Umbilical cord (tissue), 2 donors: ENCODE measurements around the gene IRF8. TPM values are rescaled to one million over a fixed set of nuclear protein-coding genes. Genes with fewer than 3 reads are reported as not detected.
"Not testable (repeated sequence)": the region's sequence is repeated elsewhere in the genome, so short reads cannot be mapped to it uniquely, and the experiment has no call there.

Source experiments
- DNase-seq: peaks from one replicate; pipeline ENCODE4 v3.0.0-alpha.2; 2015; ENCODE audit warnings: low spot score
- total RNA-seq: library from RNA; depleted of rRNA; stranded (reverse); fragments of >200 nt; gene quantifications from one replicate; pipeline ENCODE4 v1.2.3, GENCODE V29; 2014; ENCODE audit warnings: low replicate concordance; ENCODE audit not compliant: insufficient read depth

Gene IRF8
- total RNA-seq, 1 donor from 2014 or later, result 19.5 TPM

DNA sequence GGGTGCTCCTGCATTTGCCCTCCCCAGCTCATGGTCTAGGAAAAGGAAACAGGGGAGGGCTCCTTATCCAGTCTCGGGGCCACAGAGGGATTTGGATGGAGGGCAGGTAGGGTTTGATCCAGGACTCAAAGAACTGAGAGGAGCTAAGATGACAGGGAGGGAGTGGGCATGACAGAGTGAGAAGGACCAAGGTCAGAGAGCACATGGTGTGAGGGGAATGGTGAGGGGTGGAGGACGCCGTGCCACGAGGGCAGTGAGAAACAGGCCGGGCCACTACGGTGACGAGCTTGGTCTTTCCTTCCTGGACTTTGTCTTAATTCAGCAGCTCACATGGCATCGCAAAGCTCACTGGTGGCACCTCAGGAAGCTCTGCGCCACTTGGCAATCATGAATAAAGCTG lies 35.2 kb downstream of the IRF8 start:
- DNase-seq, result no peak

DNA sequence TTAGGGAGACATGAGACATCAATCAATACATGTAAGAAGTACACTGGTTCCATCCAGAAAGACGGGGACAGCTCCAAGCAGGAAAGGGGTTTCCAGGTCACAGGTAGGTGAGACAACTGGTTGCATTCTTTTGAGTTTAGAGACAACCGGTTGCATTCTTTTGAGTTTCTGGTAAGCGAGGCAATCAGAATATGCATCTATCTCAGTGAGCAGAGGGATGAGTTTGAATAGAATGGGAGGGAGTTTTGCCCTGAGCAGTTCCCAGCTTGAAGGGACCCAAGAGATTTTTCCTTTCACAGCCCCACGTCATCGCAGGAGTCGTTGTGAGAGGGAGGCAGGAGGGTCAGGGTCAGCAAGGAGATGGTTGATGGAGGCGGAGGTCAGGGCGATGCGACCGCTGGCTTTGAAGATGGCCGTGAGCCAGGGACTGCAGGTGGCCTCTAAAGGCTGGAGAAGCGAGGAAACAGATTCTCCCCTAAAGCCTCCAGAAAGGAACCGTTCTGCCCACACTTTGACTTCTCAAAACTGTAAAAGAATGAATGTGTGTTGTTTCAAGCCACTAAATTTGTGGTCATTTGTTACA lies 36.5 kb downstream of the IRF8 start:
- no peak for DNase-seq

DNA sequence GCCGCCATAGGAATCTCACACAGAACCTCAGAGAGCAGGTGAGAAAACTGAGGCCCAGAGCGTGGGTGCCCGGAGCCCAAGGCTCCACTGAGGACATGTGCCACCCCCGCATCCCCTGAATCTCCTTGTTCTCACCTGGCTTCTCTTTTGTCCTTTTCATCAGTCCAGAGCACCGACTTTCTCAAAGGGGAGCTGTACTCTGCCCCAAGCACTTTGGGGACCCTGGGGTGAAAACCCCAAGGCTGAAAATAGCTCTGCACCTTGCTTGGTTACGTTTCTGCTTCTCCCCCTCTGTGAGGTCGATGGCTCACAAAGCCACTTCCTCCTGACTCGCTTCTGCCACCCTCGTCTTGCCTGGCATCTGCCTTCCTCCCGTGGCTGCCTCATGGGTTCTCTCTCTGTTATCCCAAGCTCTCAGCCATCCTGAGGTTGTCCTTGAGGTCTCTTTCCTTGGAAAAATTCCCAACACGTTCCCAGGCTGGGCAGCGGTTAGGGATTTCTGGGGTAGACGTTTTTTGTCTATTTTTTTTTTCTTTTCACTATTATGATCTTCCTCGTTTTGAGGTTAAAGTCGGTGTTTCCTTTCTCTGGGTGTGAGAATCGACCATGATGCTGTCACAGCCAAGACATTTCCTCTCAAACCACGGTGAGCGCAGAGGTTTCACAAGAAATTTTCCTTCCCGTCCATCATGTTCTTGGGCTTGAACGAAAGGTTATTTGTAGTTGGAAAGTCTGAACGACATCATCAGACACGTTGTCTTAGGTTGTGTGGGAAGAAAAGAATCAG lies 37.2 kb downstream of the IRF8 start:
- no peak for DNase-seq

DNA sequence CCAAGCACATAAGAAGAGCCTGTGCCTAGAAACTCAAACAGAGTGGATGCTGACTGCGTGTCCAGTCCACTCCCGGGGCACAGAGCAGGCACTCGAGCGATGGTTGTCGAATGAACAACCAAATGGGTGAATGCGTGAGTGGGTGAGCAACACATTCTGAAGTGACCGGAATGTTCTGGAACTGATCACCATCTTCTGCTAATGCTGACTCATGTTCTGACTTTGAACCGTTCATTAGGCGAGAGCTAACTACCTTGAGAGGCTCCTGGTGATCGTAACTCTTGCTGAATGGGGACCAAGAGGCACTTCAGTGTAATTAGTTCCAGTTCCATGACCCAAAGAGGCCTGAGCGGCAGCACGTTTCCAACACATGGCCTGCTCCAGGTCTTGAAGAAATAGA lies 37.9 kb downstream of the IRF8 start:
- DNase-seq, result no peak

DNA sequence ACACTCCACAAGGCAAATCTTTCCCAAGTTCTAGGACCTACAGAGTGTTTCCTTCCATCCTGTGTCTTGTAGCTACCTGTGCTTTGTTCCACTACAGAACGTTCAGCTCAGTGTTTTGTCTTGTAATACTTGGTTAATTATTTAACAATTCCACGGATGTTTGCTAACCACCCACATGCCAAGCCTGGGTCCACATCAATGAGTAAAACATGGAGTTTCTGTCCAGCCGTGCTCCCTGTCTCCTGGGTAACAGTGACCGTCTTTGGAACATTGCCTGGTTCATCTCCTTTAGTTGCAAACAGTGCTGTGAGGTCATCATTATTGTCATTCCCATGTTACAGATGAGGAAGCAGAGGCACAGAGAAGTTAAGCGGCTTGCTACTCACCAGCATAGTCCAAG lies 41.3 kb downstream of the IRF8 start:
- DNase-seq, result no peak

DNA sequence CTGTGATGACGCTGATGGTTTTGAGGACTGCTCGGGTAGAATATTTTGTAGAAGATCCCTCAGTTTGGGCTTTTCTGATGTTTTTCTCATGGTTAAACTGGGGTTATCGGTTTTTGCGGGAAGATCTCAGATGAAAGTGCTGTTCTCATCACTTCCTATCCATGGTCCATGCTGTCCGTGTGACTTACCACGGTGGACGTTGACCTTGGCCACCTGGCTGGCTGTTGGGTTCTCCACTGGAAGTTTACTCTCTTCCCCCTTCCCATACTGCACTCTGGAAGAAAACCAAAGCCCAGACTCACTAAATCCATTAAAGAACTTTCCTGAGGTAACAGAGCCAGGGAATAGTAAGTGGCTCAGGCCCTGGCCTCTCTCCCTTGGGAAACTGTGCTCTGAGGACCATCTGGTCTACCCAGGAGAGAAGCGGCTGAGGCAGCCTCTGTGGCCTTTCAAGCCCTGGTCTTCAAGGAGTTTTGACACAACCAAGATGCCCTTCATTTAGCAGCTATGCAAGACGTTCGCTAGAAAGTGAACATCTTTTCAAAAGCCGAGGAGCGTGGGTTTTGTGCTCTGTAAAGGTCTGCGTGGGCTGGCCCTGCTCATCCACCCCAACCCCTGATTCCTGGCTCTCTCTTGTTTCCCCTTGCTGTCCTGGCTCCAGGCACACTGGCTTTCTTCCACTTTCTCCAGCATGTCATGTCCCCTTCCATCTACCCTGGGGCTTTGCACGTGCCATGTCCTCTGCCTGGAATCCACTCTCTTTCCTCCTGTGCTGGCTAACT lies 43.1 kb downstream of the IRF8 start:
- no peak for DNase-seq

DNA sequence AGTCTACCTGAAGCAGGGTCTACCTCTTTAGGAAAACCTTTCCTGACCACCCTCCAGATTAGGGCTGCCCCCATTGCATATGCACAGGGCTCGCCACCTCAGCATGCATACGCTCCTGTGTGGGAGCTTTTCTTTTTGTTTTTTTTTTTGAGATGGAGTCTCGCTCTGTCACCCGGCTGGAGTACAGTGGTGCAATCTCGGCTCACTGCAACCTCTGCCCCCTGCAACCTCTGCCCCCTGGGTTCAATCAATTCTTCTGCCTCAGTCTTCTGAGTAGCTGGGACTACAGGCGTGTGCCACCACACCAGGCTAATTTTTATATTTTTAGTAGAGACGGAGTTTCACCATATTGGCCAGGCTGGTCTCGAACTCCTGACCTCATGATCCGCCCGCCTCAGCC lies 43.7 kb downstream of the IRF8 start:
- not testable (repeated sequence) for DNase-seq

DNA sequence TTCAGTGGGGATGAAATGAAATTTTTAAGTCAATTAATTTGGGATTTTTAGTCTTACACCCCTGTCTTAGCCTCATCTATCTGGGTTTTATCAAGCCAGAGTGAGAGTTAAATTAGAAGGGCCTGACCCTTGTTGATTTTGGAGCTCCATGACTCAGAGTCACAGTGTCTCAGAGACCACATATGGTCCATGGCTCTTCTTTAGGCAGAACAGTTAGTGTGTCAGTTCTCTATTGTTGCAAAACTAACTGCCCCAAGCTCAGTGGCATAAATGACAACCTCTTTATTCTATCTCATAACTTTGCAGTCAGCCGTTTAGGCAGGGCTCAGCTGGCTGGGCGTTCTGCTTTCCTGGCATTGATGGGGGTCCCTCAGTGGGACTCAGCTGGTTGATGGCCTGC lies 44.7 kb downstream of the IRF8 start:
- no peak for DNase-seq

DNA sequence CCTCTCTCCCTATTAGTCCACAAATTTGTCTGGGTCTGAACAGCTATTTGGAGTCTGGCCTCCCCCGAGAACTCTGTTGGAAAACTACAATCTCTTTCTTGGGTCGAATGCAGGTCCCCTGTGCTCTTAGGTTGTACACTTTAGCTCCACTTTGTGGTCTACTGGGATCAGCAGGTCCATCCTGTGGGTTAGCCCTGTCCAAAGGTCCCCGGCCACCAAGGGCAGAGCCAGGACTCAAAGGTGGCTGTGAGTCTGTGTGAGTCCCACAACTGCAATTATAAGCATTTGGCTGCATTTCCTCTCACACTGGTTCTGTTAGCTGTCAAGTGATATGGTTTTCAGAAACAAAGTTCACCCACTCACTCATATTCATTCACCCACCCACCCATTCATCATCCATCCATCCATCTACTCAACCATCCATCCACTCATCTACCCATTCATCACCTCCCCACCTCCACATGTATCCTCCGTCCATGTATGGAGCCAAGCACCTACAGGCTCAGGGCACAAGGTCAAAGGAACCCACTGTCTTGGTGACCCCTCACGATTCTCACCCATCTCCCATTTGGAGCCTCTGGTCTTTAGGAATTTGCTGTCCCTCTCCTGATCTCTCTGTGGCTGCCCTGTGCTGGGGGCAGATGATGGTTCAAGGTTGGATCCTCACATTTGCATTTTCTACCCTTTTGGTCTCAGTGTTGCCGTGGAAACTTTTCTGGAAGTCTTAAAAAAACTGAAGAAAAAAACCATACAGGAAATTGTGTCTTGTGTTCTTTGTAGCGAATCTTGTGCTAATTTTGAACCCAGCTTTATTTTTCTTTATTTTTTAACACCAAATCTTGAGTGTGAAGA lies 45.8 kb downstream of the IRF8 start:
- no peak for DNase-seq

DNA sequence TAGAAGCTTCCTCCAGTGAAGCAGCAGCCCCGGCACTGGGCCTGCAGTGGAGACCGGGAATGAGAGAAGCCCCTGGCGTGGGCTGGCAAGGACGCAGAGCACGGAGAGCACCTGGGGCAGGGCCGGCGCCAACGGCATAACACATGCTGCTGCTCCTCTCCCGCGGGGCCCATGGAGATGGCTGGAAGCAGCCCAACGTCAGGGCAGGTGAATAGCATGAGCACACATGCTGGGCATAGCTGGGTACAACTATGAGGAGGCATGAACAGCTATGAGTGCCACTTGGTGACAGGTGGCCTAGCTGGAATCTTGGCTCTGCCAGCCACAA lies 46.4 kb downstream of the IRF8 start:
- DNase-seq, result no peak

DNA sequence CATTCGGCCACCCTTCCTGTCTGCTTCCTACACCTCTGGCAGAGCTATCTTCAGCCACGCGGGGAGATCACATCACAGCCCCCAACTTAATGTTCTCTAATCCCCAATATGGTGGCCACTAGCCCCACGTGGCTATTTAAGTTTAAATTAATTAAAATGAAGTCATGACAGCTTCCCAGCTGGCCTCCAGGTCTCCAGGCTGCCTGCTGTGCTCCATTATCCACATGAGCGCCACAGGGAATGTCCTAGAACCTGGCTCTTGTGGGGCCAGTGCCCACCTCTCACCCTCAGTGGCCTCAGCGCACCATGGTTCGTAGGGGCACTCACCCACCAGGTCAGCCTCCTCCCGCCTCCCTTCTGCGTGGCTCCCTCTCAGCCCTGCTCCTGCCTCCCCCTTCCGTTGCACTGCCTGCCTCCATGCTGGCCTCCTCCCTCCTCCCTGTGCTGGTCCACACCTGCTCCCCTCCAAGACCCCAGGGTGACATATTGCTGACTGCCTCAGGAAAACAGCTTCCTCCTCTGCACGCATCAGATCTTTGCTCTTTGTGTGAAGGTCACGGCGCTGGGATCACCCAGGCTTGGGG lies 47.7 kb downstream of the IRF8 start:
- no peak for DNase-seq

DNA sequence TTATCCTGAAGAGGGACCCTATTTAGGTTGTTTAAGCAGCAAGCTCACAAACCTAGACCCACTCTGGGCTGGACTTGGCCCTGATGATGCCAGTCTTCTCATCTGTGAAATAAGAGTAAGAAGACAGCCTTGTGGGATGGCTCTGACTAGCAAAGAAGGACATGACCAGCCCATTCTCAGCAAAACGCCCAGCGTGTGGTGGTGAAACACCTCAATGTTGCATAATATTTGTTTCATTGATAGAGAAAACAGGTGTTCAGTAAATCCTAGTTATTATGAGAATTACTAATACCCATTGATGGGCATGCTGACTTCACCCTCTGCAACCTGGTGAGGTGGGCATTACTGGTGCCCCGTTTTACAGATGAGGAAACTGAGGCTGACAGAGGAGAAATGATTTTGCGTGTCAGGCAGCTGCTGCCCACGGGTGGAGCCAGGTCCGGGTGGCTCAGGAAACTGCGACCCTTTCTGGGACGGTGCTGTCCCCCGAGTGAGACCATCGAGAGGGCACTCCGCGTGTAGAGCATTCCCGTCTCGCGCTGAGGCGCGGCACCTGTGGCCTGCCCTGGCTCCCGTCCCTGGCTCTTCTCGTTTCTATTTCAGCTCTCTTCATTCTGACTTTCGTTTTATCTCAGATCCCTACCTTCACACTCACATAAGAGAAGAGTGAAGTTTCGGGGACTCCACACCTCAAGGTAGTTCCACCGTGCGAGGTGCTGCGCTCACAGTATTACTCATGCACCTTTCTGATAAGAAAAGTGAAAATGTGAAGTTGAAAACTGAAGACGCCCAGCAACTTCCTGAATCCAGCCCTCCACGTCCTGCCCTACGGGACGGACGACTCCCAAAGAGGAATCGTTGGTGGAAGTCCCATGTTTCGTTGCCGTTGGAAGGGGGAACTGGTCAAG lies 48.5 kb downstream of the IRF8 start:
- no peak for DNase-seq

DNA sequence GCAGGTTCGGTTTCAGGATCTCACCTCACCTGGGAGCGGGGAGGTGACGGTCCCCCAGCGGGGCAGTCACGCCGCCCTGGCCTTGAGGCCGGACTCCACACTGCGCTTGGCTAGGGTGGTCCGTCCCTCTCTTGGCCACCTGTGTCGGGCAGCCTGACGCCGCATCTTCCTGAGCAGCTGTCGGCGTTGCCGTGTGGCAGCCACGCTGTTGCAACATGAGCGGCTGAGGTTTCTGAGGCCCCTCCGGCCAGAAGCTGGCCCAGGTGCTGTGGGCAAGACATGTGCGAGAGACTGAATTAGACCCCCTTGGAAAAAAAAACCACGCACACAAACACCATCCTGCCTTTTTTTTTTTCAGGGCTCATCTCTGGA lies 49.2 kb downstream of the IRF8 start:
- DNase-seq, result no peak

DNA sequence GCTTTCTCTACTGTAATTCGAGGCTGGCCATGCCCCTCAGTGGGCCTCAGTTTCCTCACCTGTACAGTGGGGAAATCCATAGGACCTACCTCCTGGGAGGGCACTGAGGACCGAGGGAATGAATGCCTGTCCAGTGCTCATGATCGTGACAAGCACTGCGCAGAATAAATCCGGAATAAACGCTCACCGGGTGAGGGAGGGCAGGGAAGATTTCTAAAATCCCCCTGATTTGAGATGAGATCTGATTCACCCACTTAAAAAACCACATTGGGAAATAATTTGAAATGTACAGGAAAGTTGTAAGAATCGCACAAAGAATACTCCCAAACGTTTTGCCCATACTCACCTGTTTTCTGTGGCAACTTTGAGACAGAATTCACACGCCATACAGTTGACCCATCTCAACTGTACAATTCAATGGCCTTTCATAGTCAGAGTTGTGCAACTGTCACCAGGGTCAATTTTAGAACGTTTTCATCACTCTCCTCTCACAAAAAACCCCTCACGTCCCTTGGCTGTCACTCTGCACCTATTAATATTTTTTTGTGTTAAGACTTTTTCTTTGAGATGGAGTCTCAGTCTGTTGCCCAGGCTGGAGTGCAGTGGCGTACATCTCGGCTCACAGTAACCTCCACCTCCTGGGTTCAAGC lies 49.8 kb downstream of the IRF8 start:
- no peak for DNase-seq

DNA sequence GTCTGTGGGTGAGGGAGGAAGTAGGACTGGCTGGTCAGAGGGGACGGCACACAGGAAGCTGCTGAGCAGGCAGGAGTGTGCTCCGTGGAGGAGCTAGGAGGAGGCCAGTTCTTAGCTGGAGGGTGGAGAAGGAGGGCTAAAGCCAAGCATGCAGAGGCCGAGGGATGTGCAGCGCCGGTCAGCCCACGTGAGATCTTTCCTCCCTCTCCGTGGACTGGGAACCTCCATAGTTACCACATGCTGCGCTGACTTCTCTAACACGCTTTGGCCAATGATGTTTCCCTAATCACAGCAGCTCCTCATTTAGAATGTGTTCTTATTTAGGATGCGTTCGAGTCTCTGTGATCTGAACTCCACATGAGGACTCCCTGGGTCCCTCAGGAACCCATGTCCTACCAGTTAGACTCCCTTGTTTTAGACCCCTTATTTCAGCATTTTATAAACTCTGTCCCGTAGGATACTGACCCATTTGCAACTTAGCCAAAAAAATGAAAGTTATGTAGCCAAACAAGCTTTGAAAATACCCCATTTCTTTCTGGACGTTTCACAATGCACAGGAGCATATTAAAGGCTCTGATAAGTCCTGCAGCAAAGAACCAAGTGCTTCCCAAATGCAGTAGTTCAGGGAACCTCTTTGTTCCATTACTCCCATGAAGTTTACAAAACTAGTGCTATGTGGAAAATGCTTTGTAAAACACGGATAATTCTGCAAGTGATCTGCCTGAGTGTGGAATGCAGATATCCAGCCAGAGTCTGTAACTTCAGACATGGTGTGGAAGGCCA lies 51.4 kb downstream of the IRF8 start:
- no peak for DNase-seq

DNA sequence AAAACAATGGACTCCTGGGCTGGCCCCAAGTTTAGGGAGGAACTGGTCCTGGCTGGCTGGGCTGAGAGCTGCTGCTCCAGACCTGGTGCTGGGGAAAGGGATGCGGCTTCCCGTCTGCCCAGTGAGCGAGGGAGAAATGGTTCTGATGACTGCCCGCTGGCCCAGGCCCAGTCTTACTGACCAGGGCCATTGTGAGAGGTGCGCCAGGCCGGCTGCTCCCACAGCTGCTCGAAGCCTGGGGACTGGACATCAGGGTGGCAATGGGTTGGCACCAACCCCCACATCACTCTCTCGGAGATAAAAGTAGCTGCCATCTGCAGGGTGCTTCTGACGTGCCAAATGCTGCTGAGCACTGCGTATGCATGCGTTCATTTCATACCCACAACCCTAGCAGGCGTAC lies 53.2 kb downstream of the IRF8 start:
- DNase-seq, result no peak

DNA sequence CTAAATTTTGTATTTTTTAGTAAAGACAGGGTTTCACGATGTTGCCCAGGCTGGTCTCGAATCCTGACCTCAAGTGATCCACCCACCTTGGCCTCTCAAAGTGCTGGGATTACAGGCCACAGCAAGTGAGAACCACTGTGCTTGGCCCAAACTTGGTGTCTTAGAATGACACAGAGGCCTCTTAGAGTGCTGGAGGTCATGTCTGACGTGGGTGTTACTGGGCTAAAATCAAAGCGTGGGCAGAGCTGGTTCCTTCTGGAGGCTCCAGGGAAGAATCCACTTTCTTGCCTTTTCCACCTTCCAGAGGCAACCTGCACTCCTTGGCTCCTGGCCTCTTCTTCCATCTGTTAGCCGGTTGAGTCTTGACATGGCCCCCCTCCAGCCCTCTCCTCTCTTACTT lies 53.8 kb downstream of the IRF8 start:
- no peak for DNase-seq

DNA sequence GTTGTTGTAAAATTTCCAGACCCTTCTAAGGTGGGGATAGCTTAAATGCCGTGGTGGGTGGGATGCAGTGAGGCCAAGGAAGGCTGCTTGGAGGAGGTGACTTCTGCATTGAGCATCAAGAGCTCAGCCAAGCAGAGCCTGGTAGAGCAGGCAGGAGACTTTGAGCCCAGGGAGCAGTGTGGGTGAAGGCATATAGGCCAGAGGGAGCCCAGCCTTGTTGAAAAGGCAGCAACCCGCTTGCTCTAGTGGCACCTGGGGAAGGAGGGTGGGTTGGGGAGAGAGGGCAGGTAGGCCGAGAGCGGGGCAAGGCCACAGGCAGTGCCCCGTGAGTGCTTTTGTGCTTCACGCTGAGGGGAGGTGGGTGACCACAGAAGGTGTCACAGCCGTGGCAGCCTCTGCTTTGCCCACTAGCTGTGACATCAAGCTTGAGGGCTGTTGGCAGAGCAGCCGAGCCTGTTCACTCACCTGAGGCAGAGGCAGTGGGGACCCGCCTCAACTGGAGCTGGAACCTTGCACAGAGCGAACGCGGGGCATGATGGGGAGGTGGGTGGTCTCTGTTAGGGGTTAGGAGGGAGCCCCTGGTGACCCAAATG lies 56.1 kb downstream of the IRF8 start:
- DNase-seq, result no peak

DNA sequence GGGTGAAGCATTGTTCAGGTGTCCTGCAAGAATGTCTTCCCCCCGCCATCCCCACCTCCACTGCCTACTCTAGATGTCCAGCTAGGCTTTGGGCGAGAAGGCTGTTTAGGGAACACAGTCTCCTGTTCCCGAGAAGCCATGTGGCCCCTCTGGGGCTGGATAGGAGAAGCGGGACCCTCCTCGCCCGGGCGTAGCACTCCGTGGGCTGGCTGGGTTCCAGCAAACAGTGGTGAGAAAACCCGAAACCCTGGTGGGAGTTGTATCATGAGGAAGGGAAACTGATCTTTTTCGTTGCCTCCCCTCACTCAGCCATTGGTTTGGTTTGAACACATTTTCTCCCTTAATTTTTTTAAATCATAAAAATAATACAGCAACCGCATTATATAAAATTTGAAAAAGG lies 56.6 kb downstream of the IRF8 start:
- DNase-seq, result no peak
